NCI-H2227 (cell line): ENCODE measurements around the gene ZNF146.
"Not testable (repeated sequence)": the region's sequence is repeated elsewhere in the genome, so short reads cannot be mapped to it uniquely, and the experiment has no call there.

Source experiments
- DNase-seq: peaks from one replicate; lab custom pipeline; 2025; ENCODE audit not compliant: unreplicated experiment; lab: John Stamatoyannopoulos, UW

The ZNF146 gene

DNA sequence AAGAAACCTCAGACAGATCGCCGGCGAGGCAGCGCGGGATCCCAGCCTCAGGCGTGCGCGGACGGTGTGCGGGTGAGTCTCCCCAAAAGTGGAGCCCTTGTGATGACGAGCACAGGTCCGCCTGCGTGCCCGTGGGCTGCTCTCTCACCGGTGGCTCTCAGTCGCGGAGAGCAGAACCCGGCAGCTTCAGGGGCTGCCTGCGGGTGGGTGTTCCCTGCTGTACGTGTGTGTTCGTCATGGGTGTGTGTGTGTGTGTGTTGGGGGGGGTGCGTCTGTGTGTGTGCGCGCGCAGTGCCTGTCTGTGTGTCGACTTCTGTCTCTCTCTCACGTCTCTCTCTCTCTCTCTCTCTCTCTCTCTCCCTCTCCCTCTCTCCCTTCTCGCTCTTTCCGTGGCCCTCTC lies 54.4 kb downstream of the ZNF146 start:
- not testable (repeated sequence) for DNase-seq
